ENCODE data around the gene SMAD3. TPM values are rescaled to one million over a fixed set of nuclear protein-coding genes. Genes with fewer than 3 reads are reported as not detected.

Gene SMAD3
- total and polyA plus RNA-seq, 2 of the 4 experiments (the other 2 are of a cell fraction) = 71.0 to 177 TPM

- Histone ChIP-seq H3K4me3 (ENCODE audit: insufficient read depth, low read depth, low read length) (no peak overlapping the region), H4K20me1 (ENCODE audit: insufficient read depth, low read length) (no peaks in the 10 kb centered on the region), H3K9me3 (ENCODE audit: control insufficient read depth, insufficient read depth, low read length) (no peaks in the 10 kb centered on the region), H3K56ac (ENCODE audit: extremely low read depth, insufficient read depth, low read length) (no peak overlapping the region), H3K79me1 (ENCODE audit: low read depth in 1 of 2, low read length in 2 of 2) (peaks cover 13 to 31% of the 10 kb centered on the region in 2 experiments), H3K27ac (ENCODE audit: insufficient read depth, low read length) (peak overlapping the region; percentile 9; the same call in 1 of the 2 replicates), H2BK120ac (ENCODE audit: low read depth, low read length) (peak overlapping the region; percentile 75), H3K4me1 (ENCODE audit: control insufficient read depth, insufficient read depth, low read length) (peaks cover 34% of the 10 kb centered on the region), H3K27me3 (ENCODE audit: control insufficient read depth, insufficient read depth, low read length) (no peaks in the 10 kb centered on the region), H2BK5ac (ENCODE audit: low read depth, low read length, poor library complexity, severe bottlenecking) (peak overlapping the region; percentile 12), H3K18ac (ENCODE audit: low read depth, low read length) (peak overlapping the region; percentile 46; the same call in 1 of the 2 replicates), H2AK5ac (ENCODE audit: low read depth, low read length) (peak overlapping the region; percentile 63; the same call in 1 of the 2 replicates), H3K9ac (ENCODE audit: low read depth, low read length) (no peak overlapping the region), H3K4me2 (ENCODE audit: low read depth, low read length) (no peak overlapping the region), H4K91ac (ENCODE audit: insufficient read depth, low read depth, low read length) (peak overlapping the region; percentile 58), H2BK20ac (ENCODE audit: low read depth, low read length) (peak overlapping the region; percentile 59), H4K5ac (ENCODE audit: low read depth, low read length) (peak overlapping the region; percentile 25; the same call in 1 of the 2 replicates), H3K36me3 (ENCODE audit: control insufficient read depth, insufficient read depth, low read length) (no peaks in the 10 kb centered on the region), H2BK15ac (ENCODE audit: low read depth, low read length) (peak overlapping the region; percentile 71; the same call in 1 of the 3 replicates), H4K8ac (ENCODE audit: low read depth in 2 of 2, low read length in 2 of 2) (peak overlapping the region; percentile 29 to 33; a peak in 2 of 4 replicates), H3K4ac (ENCODE audit: low read depth, low read length) (peak overlapping the region; percentile 68), H3K14ac (replicated peaks; ENCODE audit: low read depth, low read length) (peak overlapping the region; percentile 67), H2AK9ac (replicated peaks; ENCODE audit: low read depth, low read length, poor library complexity) (no peak overlapping the region), H2AFZ (replicated peaks; ENCODE audit: low read length, poor library complexity) (no peak overlapping the region), H3K23ac (ENCODE audit: low read depth, low read length) (peak overlapping the region; percentile 53), H3K9me1 (ENCODE audit: insufficient read depth, low read length) (peaks cover 27% of the 10 kb centered on the region)
- no peak for DNase-seq
- in situ Hi-C loops (cut with MboI; ENCODE audit: low sequenced_read_pairs) (no loop called here), dilution Hi-C loops (cut with HindIII; ENCODE audit: low sequenced_read_pairs, unreplicated experiment) (no loop called here), intact Hi-C loops (cut with micrococcal nuclease) (no loop called here)
- TF ChIP-seq NFE2L2 (IDR thresholded peaks at IDR 0.05; ENCODE audit: low read depth, low read length) = no peak
- ChIA-PET CTCF (no interaction called here), POLR2A (ENCODE audit: unreplicated experiment) (no interaction called here)
- BruUV-seq (replicated peaks) = no TSS peak
- no peak for ATAC-seq (ENCODE audit: low read depth)
- whole genome bisulfite sequencing, 2 experiments (ENCODE audit: extremely low coverage in 2 of 2, insufficient read length in 1 of 2) = 80% methylated on average over 1 of the region's 6 CpGs; no CpG with 5 or more reads in 1 of the 2 experiments
Measured at GRCh38 chr15:67051088-67052045, 14.0 kb upstream of the SMAD3 start.
